OCI-LY7 (cell line): ENCODE results near the gene AIFM2. TPM values are rescaled to one million over a fixed set of nuclear protein-coding genes. Genes with fewer than 3 reads are reported as not detected.

Experiments
- BruUV-seq: library from RNA; stranded (reverse); fragments of 400-500 nt; replicated peaks from 2 replicates; lab custom pipeline; 2021; lab: Mats Ljungman, UMichigan
- CTCF ChIA-PET: fragments of 300-600 bp; sonication (Branson Sonifier 250); formaldehyde crosslinking; loops from one replicate; lab custom pipeline; 2022; ENCODE audit warnings: antibody characterized with exemption; ENCODE audit not compliant: unreplicated experiment; lab: Charles Lee
- POLR2A ChIA-PET: fragments of 300-600 bp; sonication (Branson Sonifier 250); formaldehyde crosslinking; loops from one replicate; lab custom pipeline; 2022; ENCODE audit warnings: antibody characterized with exemption; lab: Charles Lee
- DNase-seq: peaks from one replicate; pipeline ENCODE4 v3.0.0-alpha.2; 2015; ENCODE audit warnings: low spot score
- H2AFZ ChIP-seq: fragments of 200-600 bp; sonication (generic), shearing (Covaris generic); 2 replicates; pipeline ENCODE4 v1.6.1; 2014; ENCODE audit warnings: mild to moderate bottlenecking, antibody characterized with exemption, low read length, moderate library complexity
- H3K27ac ChIP-seq: fragments of 200-600 bp; sonication (generic); 2 replicates; pipeline ENCODE4 v1.5.1; 2014; ENCODE audit warnings: mixed run types, low read depth, mild to moderate bottlenecking, moderate library complexity, low read length, inconsistent platforms; ENCODE audit not compliant: poor library complexity, severe bottlenecking
- H3K36me3 ChIP-seq: fragments of 200-600 bp; sonication (generic); 2 replicates; pipeline ENCODE4 v1.6.1; 2014; ENCODE audit warnings: mild to moderate bottlenecking, antibody characterized with exemption, low read length, moderate library complexity, mixed read lengths; ENCODE audit not compliant: insufficient read depth
- H3K4me1 ChIP-seq: fragments of 200-600 bp; sonication (generic); 2 replicates; pipeline ENCODE4 v1.5.1; 2014; ENCODE audit warnings: mild to moderate bottlenecking, low read length; ENCODE audit not compliant: insufficient read depth, poor library complexity, severe bottlenecking
- H3K4me2 ChIP-seq: fragments of 200-600 bp; sonication (generic); 2 replicates; pipeline ENCODE4 v1.6.1; 2014; ENCODE audit warnings: mild to moderate bottlenecking, low read length
- H3K4me3 ChIP-seq: fragments of 200-600 bp; sonication (generic); 2 replicates; pipeline ENCODE4 v1.5.1; 2014; ENCODE audit warnings: mild to moderate bottlenecking, low read depth, low read length; ENCODE audit not compliant: poor library complexity, severe bottlenecking
- H3K79me2 ChIP-seq: fragments of 200-600 bp; sonication (generic); 2 replicates; pipeline ENCODE4 v1.6.1; 2016; ENCODE audit warnings: low read depth, mild to moderate bottlenecking, low read length, moderate library complexity, mixed read lengths; ENCODE audit not compliant: insufficient read depth
- H3K9me2 ChIP-seq: fragments of 200-600 bp; sonication (generic); 2 replicates; pipeline ENCODE4 v1.6.1; 2016; ENCODE audit warnings: mild to moderate bottlenecking, low read length, mixed read lengths; ENCODE audit not compliant: insufficient read depth
- H3K9me3 ChIP-seq: fragments of 200-600 bp; sonication (generic); 2 replicates; pipeline ENCODE4 v1.6.1; 2014; ENCODE audit warnings: mild to moderate bottlenecking, mixed run types, low read length, mixed read lengths
- H4K20me1 ChIP-seq: fragments of 200-600 bp; sonication (generic); 2 replicates; pipeline ENCODE4 v1.6.1; 2014; ENCODE audit warnings: mild to moderate bottlenecking, antibody characterized with exemption, low read length, moderate library complexity, mixed read lengths; ENCODE audit not compliant: insufficient read depth
- CTCF ChIP-seq: fragments of 200-600 bp; sonication (generic); conservative IDR thresholded peaks from 2 replicates; pipeline ENCODE4 v1.5.1; 2014; ENCODE audit warnings: mild to moderate bottlenecking, antibody characterized with exemption, low read length, moderate library complexity, mixed read lengths
- EZH2phosphoT487 ChIP-seq: fragments of 200-600 bp; sonication (generic); IDR thresholded peaks from 2 replicates; pipeline ENCODE4 v1.6.1; 2018; ENCODE audit warnings: low read depth, borderline replicate concordance, mild to moderate bottlenecking, mixed run types, antibody characterized with exemption, low read length, moderate library complexity, mixed read lengths
- intact Hi-C: fragments of 100-400 bp; cut with micrococcal nuclease; formaldehyde crosslinking; loops from one replicate; pipeline ENCODE4 v1.10.0; 2022; ENCODE audit not compliant: unreplicated experiment
- total RNA-seq, 2 experiments: library from RNA; depleted of rRNA in 1 of 2; stranded (reverse); fragments of >200 nt in 1 of 2; shearing (Covaris generic) in 1 of 2; gene quantifications; 2 replicates each; pipeline ENCODE4 v1.2.3, GENCODE V29; 2014 to 2022

The AIFM2 gene
- total RNA-seq, 2 experiments from 2014 or later = 1.7 to 2.6 TPM

- Histone ChIP-seq H3K4me3 (no peak overlapping the region), H3K79me2 (no peaks in the 10 kb centered on the region), H3K4me2 (no peak overlapping the region), H3K4me1 (no peaks in the 10 kb centered on the region), H4K20me1 (no peaks in the 10 kb centered on the region), H2AFZ (no peak overlapping the region), H3K9me3 (no peaks in the 10 kb centered on the region), H3K36me3 (no peaks in the 10 kb centered on the region), H3K27ac (no peak overlapping the region), H3K9me2 (no peaks in the 10 kb centered on the region)
- POLR2A ChIA-PET = interaction anchor here (0.7 to 1.1 kb wide), 3 partner anchors 676 to 1102 kb away, joined by 3 read pairs; no protein-coding TSS in a partner anchor
- intact Hi-C loops = no loop called here
- CTCF ChIA-PET = no interaction called here
- BruUV-seq = no TSS peak
- TF ChIP-seq CTCF (no peak), EZH2phosphoT487 (no peak)
- no peak for DNase-seq
Measured at GRCh38 chr10:70097459-70097858, 35.2 kb downstream of the AIFM2 start.

- no peaks in the 10 kb centered on the region for H4K20me1 ChIP-seq
- H3K4me1 ChIP-seq = no peaks in the 10 kb centered on the region
- no peak overlapping the region for H3K27ac ChIP-seq
- no peak overlapping the region for H2AFZ ChIP-seq
- H3K4me2 ChIP-seq = no peak overlapping the region
- no peak overlapping the region for H3K4me3 ChIP-seq
- no peaks in the 10 kb centered on the region for H3K9me2 ChIP-seq
- DNase-seq = no peak
- H3K36me3 ChIP-seq = no peaks in the 10 kb centered on the region
- TF ChIP-seq CTCF = no peak
- no peak for TF ChIP-seq EZH2phosphoT487
- POLR2A ChIA-PET = interaction anchor here (0.6 to 1.1 kb wide), 2 partner anchors 129 to 676 kb away, joined by 3 read pairs; no protein-coding TSS in a partner anchor
- no peaks in the 10 kb centered on the region for H3K79me2 ChIP-seq
- no peaks in the 10 kb centered on the region for H3K9me3 ChIP-seq
- intact Hi-C loops = no loop called here
- CTCF ChIA-PET = no interaction called here
- no TSS peak for BruUV-seq
Measured at GRCh38 chr10:70096705-70097420, 35.8 kb downstream of the AIFM2 start.

GRCh38 chr10:70096016-70096704 lies 36.5 kb downstream of the AIFM2 start:
- H3K4me1 ChIP-seq = no peaks in the 10 kb centered on the region
- POLR2A ChIA-PET = interaction anchor here (0.6 to 1.1 kb wide), 2 partner anchors 89 to 675 kb away, joined by 3 read pairs; no protein-coding TSS in a partner anchor
- no TSS peak for BruUV-seq

More at GRCh38 chr10:70096016-70096704, 36.5 kb downstream of the AIFM2 start:
- CTCF ChIA-PET = no interaction called here
- Histone ChIP-seq H3K9me3 (no peaks in the 10 kb centered on the region), H3K4me3 (no peak overlapping the region), H2AFZ (no peak overlapping the region), H3K4me2 (no peak overlapping the region), H3K79me2 (no peaks in the 10 kb centered on the region), H3K27ac (no peak overlapping the region), H3K9me2 (no peaks in the 10 kb centered on the region), H3K36me3 (no peaks in the 10 kb centered on the region), H4K20me1 (no peaks in the 10 kb centered on the region)
- no peak for DNase-seq
- TF ChIP-seq CTCF = no peak
- no peak for TF ChIP-seq EZH2phosphoT487
- intact Hi-C loops = no loop called here
